22Rv1 (cell line): ENCODE measurements around the gene MRRF.

Source experiments
- ZFX ChIP-seq: fragments of 450-650 bp; IDR thresholded peaks from 2 replicates; pipeline ENCODE4 v1.6.1; 2017; ENCODE audit warnings: antibody characterized with exemption, borderline replicate concordance
- TF ChIP-seq, protein P1 (sequence below): fragments of 450-650 bp; IDR thresholded peaks from 2 replicates; pipeline ENCODE4 v1.5.1; 2017; ENCODE audit warnings: mild to moderate bottlenecking

DNA sequence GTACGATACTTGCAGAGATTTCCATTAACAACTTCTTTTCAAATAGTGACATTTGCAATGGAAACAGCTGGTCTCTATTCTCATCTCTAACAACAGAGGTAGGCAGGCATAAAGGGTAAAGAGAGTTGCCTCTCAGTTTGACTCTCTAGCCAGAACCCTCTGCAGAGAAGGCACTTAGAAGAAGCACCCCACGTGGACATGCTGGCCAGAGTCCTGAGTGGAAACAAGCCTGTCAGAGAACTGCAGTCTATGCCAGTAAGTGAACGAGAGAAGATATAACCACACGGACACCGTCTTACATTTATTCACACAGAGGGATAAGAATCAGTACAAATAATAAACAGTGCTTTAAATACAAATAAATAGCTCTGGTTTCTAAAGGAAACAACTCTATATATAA, 25.0 kb upstream of the MRRF start:
- TF ChIP-seq, protein P1, sequence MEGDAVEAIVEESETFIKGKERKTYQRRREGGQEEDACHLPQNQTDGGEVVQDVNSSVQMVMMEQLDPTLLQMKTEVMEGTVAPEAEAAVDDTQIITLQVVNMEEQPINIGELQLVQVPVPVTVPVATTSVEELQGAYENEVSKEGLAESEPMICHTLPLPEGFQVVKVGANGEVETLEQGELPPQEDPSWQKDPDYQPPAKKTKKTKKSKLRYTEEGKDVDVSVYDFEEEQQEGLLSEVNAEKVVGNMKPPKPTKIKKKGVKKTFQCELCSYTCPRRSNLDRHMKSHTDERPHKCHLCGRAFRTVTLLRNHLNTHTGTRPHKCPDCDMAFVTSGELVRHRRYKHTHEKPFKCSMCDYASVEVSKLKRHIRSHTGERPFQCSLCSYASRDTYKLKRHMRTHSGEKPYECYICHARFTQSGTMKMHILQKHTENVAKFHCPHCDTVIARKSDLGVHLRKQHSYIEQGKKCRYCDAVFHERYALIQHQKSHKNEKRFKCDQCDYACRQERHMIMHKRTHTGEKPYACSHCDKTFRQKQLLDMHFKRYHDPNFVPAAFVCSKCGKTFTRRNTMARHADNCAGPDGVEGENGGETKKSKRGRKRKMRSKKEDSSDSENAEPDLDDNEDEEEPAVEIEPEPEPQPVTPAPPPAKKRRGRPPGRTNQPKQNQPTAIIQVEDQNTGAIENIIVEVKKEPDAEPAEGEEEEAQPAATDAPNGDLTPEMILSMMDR, result no peak
- no peak for TF ChIP-seq ZFX
